Activated CD4-positive, alpha-beta T cell treated with anti-CD3 and anti-CD28 coated beads for 4 hours (primary cell): ENCODE measurements around the gene JHY.
"Not testable (repeated sequence)": the region's sequence is repeated elsewhere in the genome, so short reads cannot be mapped to it uniquely, and the experiment has no call there.

Experiments
- DNase-seq, 2 donors: peaks; one replicate each; pipeline ENCODE4 v3.0.0-alpha.2; 2020

Gene JHY

GRCh38 chr11:122882189-122882856, at the start of gene JHY:
Gene JHY (plus strand): TSS chr11:122882759. CDS start chr11:122885850, 3,091 bp downstream.
- peak; percentile 32 to 50 for DNase-seq

GRCh38 chr11:122833846-122834464, 48.6 kb upstream of the JHY start:
- no peak for DNase-seq

- no peak for DNase-seq
Observed at GRCh38 chr11:122836916-122837315, 45.6 kb upstream of the JHY start.

GRCh38 chr11:122837528-122838346, 44.8 kb upstream of the JHY start:
- DNase-seq = no peak

GRCh38 chr11:122843281-122844141, 39.0 kb upstream of the JHY start:
- peak in 1 of 2 donors; percentile 16 for DNase-seq

GRCh38 chr11:122847466-122847865, 35.1 kb upstream of the JHY start:
- no peak for DNase-seq

- DNase-seq = no peak
Observed at GRCh38 chr11:122848186-122848585, 34.4 kb upstream of the JHY start.

GRCh38 chr11:122850076-122850631, 32.4 kb upstream of the JHY start:
- no peak for DNase-seq

- DNase-seq = peak; percentile 12 to 13
Observed at GRCh38 chr11:122851366-122851966, 31.1 kb upstream of the JHY start.

GRCh38 chr11:122852074-122852795, 30.3 kb upstream of the JHY start:
- DNase-seq = peak; percentile 35 to 37

GRCh38 chr11:122852796-122853160, 29.8 kb upstream of the JHY start:
- no peak for DNase-seq

GRCh38 chr11:122853261-122853660, 29.3 kb upstream of the JHY start:
- DNase-seq = no peak

- DNase-seq = peak; percentile 20 to 68
Observed at GRCh38 chr11:122853971-122854446, 28.6 kb upstream of the JHY start.

GRCh38 chr11:122861631-122862030, 20.9 kb upstream of the JHY start:
- DNase-seq = no peak

GRCh38 chr11:122862091-122862490, 20.5 kb upstream of the JHY start:
- DNase-seq = no peak

- DNase-seq = not testable (repeated sequence)
Observed at GRCh38 chr11:122863154-122863553, 19.4 kb upstream of the JHY start.

- peak; percentile 22 to 44 for DNase-seq
Observed at GRCh38 chr11:122863704-122864326, 18.7 kb upstream of the JHY start.

- DNase-seq = no peak
Observed at GRCh38 chr11:122864386-122865115, 18.0 kb upstream of the JHY start.

GRCh38 chr11:122869622-122870021, 12.9 kb upstream of the JHY start:
- no peak for DNase-seq

- no peak for DNase-seq
Observed at GRCh38 chr11:122871302-122871701, 11.3 kb upstream of the JHY start.
